Fibroblast of the aortic adventitia (primary cell): ENCODE results near the gene TRAK1. TPM values are rescaled to one million over a fixed set of nuclear protein-coding genes. Genes with fewer than 3 reads are reported as not detected.
"Not testable (repeated sequence)": the region's sequence is repeated elsewhere in the genome, so short reads cannot be mapped to it uniquely, and the experiment has no call there.

Source experiments
- DNase-seq: peaks from one replicate; pipeline ENCODE4 v3.0.0-alpha.2; 2010; ENCODE audit warnings: low read depth
- H3K4me3 ChIP-seq: 2 replicates; pipeline ENCODE4 v1.5.1; 2011; ENCODE audit warnings: low read depth, mild to moderate bottlenecking, control low read depth, low read length, moderate library complexity
- CTCF ChIP-seq: IDR thresholded peaks from 2 replicates; pipeline ENCODE4 v1.5.1; 2011; ENCODE audit warnings: mild to moderate bottlenecking, low read length, control low read depth, inconsistent platforms; ENCODE audit not compliant: insufficient read depth
- total RNA-seq: library from RNA; depleted of rRNA; stranded (reverse); fragments of >200 nt; gene quantifications from 2 replicates; pipeline ENCODE4 v1.2.3, GENCODE V29; 2012; ENCODE audit warnings: low replicate concordance

Gene TRAK1, protein sequence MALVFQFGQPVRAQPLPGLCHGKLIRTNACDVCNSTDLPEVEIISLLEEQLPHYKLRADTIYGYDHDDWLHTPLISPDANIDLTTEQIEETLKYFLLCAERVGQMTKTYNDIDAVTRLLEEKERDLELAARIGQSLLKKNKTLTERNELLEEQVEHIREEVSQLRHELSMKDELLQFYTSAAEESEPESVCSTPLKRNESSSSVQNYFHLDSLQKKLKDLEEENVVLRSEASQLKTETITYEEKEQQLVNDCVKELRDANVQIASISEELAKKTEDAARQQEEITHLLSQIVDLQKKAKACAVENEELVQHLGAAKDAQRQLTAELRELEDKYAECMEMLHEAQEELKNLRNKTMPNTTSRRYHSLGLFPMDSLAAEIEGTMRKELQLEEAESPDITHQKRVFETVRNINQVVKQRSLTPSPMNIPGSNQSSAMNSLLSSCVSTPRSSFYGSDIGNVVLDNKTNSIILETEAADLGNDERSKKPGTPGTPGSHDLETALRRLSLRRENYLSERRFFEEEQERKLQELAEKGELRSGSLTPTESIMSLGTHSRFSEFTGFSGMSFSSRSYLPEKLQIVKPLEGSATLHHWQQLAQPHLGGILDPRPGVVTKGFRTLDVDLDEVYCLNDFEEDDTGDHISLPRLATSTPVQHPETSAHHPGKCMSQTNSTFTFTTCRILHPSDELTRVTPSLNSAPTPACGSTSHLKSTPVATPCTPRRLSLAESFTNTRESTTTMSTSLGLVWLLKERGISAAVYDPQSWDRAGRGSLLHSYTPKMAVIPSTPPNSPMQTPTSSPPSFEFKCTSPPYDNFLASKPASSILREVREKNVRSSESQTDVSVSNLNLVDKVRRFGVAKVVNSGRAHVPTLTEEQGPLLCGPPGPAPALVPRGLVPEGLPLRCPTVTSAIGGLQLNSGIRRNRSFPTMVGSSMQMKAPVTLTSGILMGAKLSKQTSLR
- total RNA-seq = 23.2 and 51.6 TPM in 2 replicates

DNA sequence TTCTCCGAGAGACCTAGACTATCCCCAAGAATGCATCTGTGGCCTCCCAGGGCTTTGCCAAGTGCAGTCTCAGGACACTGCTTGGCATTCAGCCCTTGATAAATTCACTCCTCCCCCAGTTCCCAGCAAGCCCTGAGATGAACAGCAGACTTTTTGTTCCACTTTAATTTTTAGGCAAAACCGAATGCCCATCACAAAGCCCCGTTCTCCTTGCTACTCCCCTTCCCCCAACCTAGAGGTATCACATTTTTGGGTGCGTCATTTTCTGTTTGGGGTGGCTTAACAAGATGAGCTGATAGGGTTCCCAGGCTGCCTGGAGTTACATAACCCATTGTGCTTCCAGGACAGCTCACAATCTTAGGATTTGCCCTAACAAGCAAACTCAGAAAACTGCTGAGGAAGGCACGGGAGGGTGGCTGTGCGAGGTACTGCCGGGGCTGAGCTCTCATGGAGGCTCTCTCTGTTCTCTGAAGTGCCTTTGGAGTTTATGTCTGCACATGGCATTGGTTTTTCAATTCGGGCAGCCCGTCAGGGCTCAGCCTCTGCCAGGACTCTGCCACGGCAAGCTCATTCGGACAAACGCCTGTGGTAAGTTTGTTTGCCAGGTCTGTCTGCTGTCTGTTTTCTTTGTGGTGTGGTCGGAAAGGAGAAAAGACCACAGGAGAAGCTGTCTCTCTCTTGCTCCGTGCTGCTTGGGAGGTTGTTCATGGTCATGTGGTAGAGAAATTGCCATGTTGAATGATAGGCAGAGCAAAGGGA lies at the start of gene TRAK1:
Gene TRAK1 (plus strand): TSS at position 385 of the 759 bp plus-strand sequence. CDS start 113 bp downstream, at position 498.
- DNase-seq = peak; percentile 84
- TF ChIP-seq CTCF = peak; percentile 22
- peak within 1 kb of the TSS; percentile 52 for H3K4me3 ChIP-seq

DNA sequence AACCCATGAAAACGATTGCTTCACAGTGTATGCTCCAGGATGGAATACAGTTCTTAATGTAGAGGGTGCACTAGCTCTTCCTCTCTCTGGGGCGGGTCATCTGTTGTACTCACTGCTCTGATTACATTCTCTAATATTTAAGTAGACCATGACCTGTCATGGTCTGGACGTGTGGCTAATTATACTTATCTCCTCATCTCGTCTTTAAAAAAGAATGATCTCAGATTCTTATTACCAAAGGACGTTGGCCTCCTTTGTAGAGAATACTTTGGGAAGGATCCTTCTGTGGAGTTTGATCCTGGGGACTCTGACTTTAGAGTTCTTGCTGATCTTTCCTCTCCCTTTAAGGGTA lies 48.4 kb upstream of the TRAK1 start:
- TF ChIP-seq CTCF = no peak
- H3K4me3 ChIP-seq = no peak overlapping the region
- peak; percentile 25 for DNase-seq

DNA sequence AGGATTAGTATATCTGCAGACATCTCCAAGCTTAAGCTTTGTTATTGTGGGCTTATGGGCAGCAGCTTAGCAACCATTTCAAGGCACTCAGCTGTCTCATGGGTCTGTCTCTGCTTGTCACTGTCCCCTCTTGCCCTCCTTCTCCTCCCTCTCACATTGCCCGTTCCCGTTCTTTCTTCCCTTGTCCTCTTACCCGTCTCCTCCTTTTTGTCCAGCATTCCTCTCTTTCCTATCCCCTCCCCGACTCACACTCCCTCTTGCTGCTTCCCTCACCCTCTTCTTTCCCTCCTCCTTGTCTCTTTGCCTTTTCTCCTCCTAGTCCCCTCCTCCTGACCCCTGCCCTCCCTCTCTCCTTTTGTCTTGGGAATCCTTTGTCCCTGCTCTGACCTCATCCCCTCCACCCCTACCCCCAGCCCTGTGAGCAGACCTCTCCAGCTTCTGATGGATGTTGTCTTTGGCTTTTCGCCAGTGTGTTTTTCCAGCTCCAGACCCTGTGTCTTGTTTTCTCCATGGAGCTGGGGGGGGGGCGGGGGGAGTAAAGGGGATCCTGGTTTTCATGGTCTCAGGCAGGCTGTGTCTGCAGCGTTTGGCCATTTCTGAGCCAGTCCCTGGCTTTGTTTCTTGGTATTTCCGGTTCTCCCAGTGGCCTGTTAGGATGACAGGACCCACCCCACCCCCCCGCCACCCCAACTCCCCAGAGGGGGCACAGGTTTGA lies 47.9 kb upstream of the TRAK1 start:
- peak overlapping the region; percentile 13 for H3K4me3 ChIP-seq
- peak; percentile 79 for DNase-seq
- TF ChIP-seq CTCF = no peak

DNA sequence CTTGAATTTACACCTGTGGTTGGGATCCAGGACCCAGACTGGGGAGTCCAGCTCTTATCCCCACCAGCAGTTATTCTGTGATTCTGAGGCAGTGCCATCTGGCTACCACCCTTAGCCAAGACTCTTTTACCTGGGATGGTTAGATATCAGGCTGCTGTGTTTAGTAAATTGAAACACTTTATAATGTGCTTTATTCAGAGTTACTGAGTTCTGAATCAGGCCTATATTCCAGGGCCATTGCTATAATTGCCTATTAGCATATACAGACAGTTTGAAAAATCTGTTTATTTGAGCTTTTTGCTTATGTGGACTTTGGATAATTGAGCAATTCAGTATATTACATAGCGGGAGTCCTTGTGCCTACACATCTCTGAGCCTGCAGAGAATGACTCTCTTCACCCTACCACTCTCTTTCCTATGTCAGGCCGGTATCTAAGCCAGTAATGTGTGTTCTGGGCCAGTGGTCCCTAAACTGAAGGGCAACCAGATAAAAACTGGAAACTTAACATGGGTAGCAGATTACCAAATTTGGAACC lies 45.4 kb upstream of the TRAK1 start:
- DNase-seq = no peak
- no peak overlapping the region for H3K4me3 ChIP-seq
- no peak for TF ChIP-seq CTCF

DNA sequence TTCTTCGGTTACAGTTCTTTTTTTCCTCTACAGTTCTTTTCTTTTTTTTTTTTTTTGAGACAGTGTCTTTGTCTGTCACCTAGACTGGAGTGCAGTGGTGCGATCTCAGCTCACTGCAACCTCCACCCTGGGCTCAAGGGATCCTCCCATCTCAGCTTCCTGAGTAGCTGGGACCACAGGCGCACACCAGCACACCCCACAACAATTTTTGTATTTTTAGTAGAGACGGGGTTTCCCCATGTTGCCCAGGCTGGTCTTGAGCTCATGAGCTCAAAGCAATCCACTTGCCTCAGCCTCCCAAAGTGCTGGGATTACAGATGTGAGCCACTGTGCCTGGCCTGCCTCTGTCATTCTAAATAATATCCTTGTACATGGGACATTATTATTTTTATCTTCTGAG lies 42.6 kb upstream of the TRAK1 start:
- H3K4me3 ChIP-seq, DNase-seq: not testable (repeated sequence)

- no peak overlapping the region for H3K4me3 ChIP-seq
- DNase-seq = no peak
- no peak for TF ChIP-seq CTCF
Measured at GRCh38 chr3:42050126-42050525, 41.0 kb upstream of the TRAK1 start.
